ENCODE results near the gene POLK. TPM values are rescaled to one million over a fixed set of nuclear protein-coding genes. Genes with fewer than 3 reads are reported as not detected.
A peak's percentile ranks its signal among the peaks of the same experiment; 100 is the strongest.
"Not testable (repeated sequence)": the region's sequence is repeated elsewhere in the genome, so short reads cannot be mapped to it uniquely, and the experiment has no call there.

Gene POLK
- total and polyA plus RNA-seq, 2 donors (not counting 3 experiments of a cell fraction or from before 2014, with no cell fraction given), result 5.1 to 27.3 TPM

- DNase-seq (ENCODE audit: low read depth, low spot score) (peak; percentile 87), FAIRE-seq (peak; percentile 74)
- peak overlapping the region; percentile 56 for H3K9ac ChIP-seq (replicated peaks; ENCODE audit: extremely low read depth, insufficient read depth, low read length)
- H3K4me3 ChIP-seq (replicated peaks in 1 of 3; ENCODE audit: insufficient read depth in 1 of 3, low read depth in 1 of 3, low read length in 3 of 3), result peak overlapping the region in 1 of 3 experiments; percentile 0
- peak overlapping the region; percentile 90 for H3K27ac ChIP-seq (ENCODE audit: insufficient read depth, low read depth, low read length)
- H3K9me3 ChIP-seq (replicated peaks; ENCODE audit: control insufficient read depth, insufficient read depth, low read length); H4K20me1 ChIP-seq (replicated peaks; ENCODE audit: control insufficient read depth, extremely low read depth, insufficient read depth, low read length); H2AFZ ChIP-seq (ENCODE audit: low read depth, low read length); dilution Hi-C loops (cut with MboI; ENCODE audit: extremely low pct_ligation_motif_present, low sequenced_read_pairs); H3K36me3 ChIP-seq (ENCODE audit: control insufficient read depth in 2 of 2, extremely low read depth in 1 of 2, insufficient read depth in 2 of 2, low read length in 2 of 2); BruUV-seq (replicated peaks); H3K27me3 ChIP-seq (ENCODE audit: control insufficient read depth in 2 of 2, insufficient read depth in 2 of 2, low read length in 2 of 2); H3K9me1 ChIP-seq (replicated peaks; ENCODE audit: control insufficient read depth, extremely low read depth, insufficient read depth, low read length): not testable (repeated sequence)
- intact Hi-C loops (cut with micrococcal nuclease), result loop anchor here (1.0 kb wide), 1 partner anchor 151 kb away; the partner anchor contains the start of gene POC5
- peaks cover 32% of the 10 kb centered on the region for H3K4me1 ChIP-seq (ENCODE audit: control insufficient read depth, extremely low read depth, insufficient read depth, low read length)
- ChIA-PET CTCF (interaction anchor here (0.6 to 3.8 kb wide), 7 partner anchors 7 to 115 kb away, joined by 3 to 22 read pairs (median 3); no protein-coding TSS in a partner anchor), POLR2A (interaction anchor here (0.6 kb wide), 1 partner anchor 8 kb away, joined by 4 read pairs; no protein-coding TSS in a partner anchor)
- H3K79me2 ChIP-seq (ENCODE audit: control insufficient read depth, insufficient read depth, low read length), result peaks cover 43% of the 10 kb centered on the region
- TF ChIP-seq FOS (IDR thresholded peaks at IDR 0.05; ENCODE audit: borderline replicate concordance, insufficient read depth, low read length) (peak; percentile 38), POLR2AphosphoS5 (IDR thresholded peaks at IDR 0.05; ENCODE audit: insufficient read depth, low read depth, low read length) (peak; percentile 25)
- H3K4me2 ChIP-seq (ENCODE audit: insufficient read depth, low read length), result peak overlapping the region; percentile 86
Measured at GRCh38 chr5:75565991-75566709, 54.5 kb downstream of the POLK start.

GRCh38 chr5:75566710-75567309 is 55.1 kb downstream of the POLK start:
- no TSS peak for BruUV-seq (replicated peaks)
- H2AFZ ChIP-seq (ENCODE audit: low read depth, low read length), result no peak overlapping the region
- H3K9me3 ChIP-seq (replicated peaks; ENCODE audit: control insufficient read depth, insufficient read depth, low read length), result no peaks in the 10 kb centered on the region
- POLR2A ChIA-PET, result interaction anchor here (0.6 to 0.8 kb wide), 3 partner anchors 8 to 196 kb away, joined by 3 to 4 read pairs (median 3); no protein-coding TSS in a partner anchor
- FAIRE-seq (peak; percentile 95), DNase-seq (ENCODE audit: low read depth, low spot score) (peak; percentile 96)
- H3K4me2 ChIP-seq (ENCODE audit: insufficient read depth, low read length), result peak overlapping the region; percentile 86
- intact Hi-C loops (cut with micrococcal nuclease), result loop anchor here (1.0 kb wide), 3 partner anchors 8 to 150 kb away; partner anchors contain the start of genes CERT1, POC5 and POLK
- H3K9me1 ChIP-seq (replicated peaks; ENCODE audit: control insufficient read depth, extremely low read depth, insufficient read depth, low read length), result no peaks in the 10 kb centered on the region
- peak overlapping the region; percentile 56 for H3K9ac ChIP-seq (replicated peaks; ENCODE audit: extremely low read depth, insufficient read depth, low read length)
- H3K4me1 ChIP-seq (ENCODE audit: control insufficient read depth, extremely low read depth, insufficient read depth, low read length), result peaks cover 32% of the 10 kb centered on the region
- H3K4me3 ChIP-seq (replicated peaks in 1 of 3; ENCODE audit: insufficient read depth in 1 of 3, low read depth in 1 of 3, low read length in 3 of 3), result peak overlapping the region in 2 of 3 experiments; percentile 10 to 35
- H3K79me2 ChIP-seq (ENCODE audit: control insufficient read depth, insufficient read depth, low read length), result peaks cover 39% of the 10 kb centered on the region
- dilution Hi-C loops (cut with MboI; ENCODE audit: extremely low pct_ligation_motif_present, low sequenced_read_pairs), result no loop called here
- H3K27ac ChIP-seq (ENCODE audit: insufficient read depth, low read depth, low read length), result peak overlapping the region; percentile 90
- TF ChIP-seq MAX (IDR thresholded peaks at IDR 0.05; ENCODE audit: insufficient read depth, insufficient read length) (no peak), EZH2 (IDR thresholded peaks at IDR 0.05; ENCODE audit: borderline replicate concordance, low read depth, low read length, severe bottlenecking) (no peak), FOS (IDR thresholded peaks at IDR 0.05; ENCODE audit: borderline replicate concordance, insufficient read depth, low read length) (peak; percentile 96), JUN (IDR thresholded peaks at IDR 0.05; ENCODE audit: borderline replicate concordance, insufficient read depth, insufficient read length, low read depth) (peak; percentile 99), POLR2A (IDR thresholded peaks at IDR 0.05; ENCODE audit: low read depth, low read length) (no peak), POLR2AphosphoS5 (IDR thresholded peaks at IDR 0.05; ENCODE audit: insufficient read depth, low read depth, low read length) (peak; percentile 51), GATA2 (IDR thresholded peaks at IDR 0.05; ENCODE audit: insufficient read depth, insufficient read length, low read depth, low read length) (no peak), MYC (IDR thresholded peaks at IDR 0.05; ENCODE audit: low read depth, low read length) (no peak)
- TF ChIP-seq, protein P1, sequence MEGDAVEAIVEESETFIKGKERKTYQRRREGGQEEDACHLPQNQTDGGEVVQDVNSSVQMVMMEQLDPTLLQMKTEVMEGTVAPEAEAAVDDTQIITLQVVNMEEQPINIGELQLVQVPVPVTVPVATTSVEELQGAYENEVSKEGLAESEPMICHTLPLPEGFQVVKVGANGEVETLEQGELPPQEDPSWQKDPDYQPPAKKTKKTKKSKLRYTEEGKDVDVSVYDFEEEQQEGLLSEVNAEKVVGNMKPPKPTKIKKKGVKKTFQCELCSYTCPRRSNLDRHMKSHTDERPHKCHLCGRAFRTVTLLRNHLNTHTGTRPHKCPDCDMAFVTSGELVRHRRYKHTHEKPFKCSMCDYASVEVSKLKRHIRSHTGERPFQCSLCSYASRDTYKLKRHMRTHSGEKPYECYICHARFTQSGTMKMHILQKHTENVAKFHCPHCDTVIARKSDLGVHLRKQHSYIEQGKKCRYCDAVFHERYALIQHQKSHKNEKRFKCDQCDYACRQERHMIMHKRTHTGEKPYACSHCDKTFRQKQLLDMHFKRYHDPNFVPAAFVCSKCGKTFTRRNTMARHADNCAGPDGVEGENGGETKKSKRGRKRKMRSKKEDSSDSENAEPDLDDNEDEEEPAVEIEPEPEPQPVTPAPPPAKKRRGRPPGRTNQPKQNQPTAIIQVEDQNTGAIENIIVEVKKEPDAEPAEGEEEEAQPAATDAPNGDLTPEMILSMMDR (IDR thresholded peaks at IDR 0.05; ENCODE audit: extremely low read depth in 1 of 2, insufficient read depth in 1 of 2, low read depth in 1 of 2, low read length in 2 of 2), result no peak
- CTCF ChIA-PET, result interaction anchor here (0.9 to 3.8 kb wide), 6 partner anchors 8 to 114 kb away, joined by 3 to 22 read pairs (median 4); no protein-coding TSS in a partner anchor
- no peaks in the 10 kb centered on the region for H3K36me3 ChIP-seq (ENCODE audit: control insufficient read depth in 2 of 2, extremely low read depth in 1 of 2, insufficient read depth in 2 of 2, low read length in 2 of 2)
- H4K20me1 ChIP-seq (replicated peaks; ENCODE audit: control insufficient read depth, extremely low read depth, insufficient read depth, low read length), result no peaks in the 10 kb centered on the region
- no peaks in the 10 kb centered on the region for H3K27me3 ChIP-seq (ENCODE audit: control insufficient read depth in 2 of 2, insufficient read depth in 2 of 2, low read length in 2 of 2)

Measured in endothelial cell of umbilical vein (primary cell).